Retinal pigment epithelial cell (primary cell): ENCODE results near the gene PPFIA2.

ENCODE experiments used
- DNase-seq: peaks from one replicate; pipeline ENCODE4 v3.0.0-alpha.2; 2010; ENCODE audit warnings: low read depth
- H3K4me3 ChIP-seq: 2 replicates; pipeline ENCODE4 v1.5.1; 2011; ENCODE audit warnings: mild to moderate bottlenecking, low read length, control low read depth, moderate library complexity
- CTCF ChIP-seq: conservative IDR thresholded peaks from 2 replicates; pipeline ENCODE4 v1.5.1; 2011; ENCODE audit warnings: low read depth, low read length, control low read depth, inconsistent platforms

Gene PPFIA2

GRCh38 chr12:81416571-81416970 lies 342.6 kb downstream of the PPFIA2 start:
- no peak for DNase-seq

GRCh38 chr12:81414441-81414840 lies 344.7 kb downstream of the PPFIA2 start:
- no peak for DNase-seq
- TF ChIP-seq CTCF: no peak
- H3K4me3 ChIP-seq: no peak overlapping the region

More at GRCh38 chr12:81416571-81416970, 342.6 kb downstream of the PPFIA2 start:
- no peak overlapping the region for H3K4me3 ChIP-seq
- TF ChIP-seq CTCF: no peak

GRCh38 chr12:81412940-81413339 lies 346.2 kb downstream of the PPFIA2 start:
- no peak overlapping the region for H3K4me3 ChIP-seq
- DNase-seq: no peak
- no peak for TF ChIP-seq CTCF

- H3K4me3 ChIP-seq: no peak overlapping the region
- no peak for DNase-seq
- no peak for TF ChIP-seq CTCF
Measured at GRCh38 chr12:81403348-81403747, 355.8 kb downstream of the PPFIA2 start.

GRCh38 chr12:81401241-81401640 lies 357.9 kb downstream of the PPFIA2 start:
- DNase-seq: no peak
- no peak for TF ChIP-seq CTCF
- H3K4me3 ChIP-seq: no peak overlapping the region

- no peak for DNase-seq
- TF ChIP-seq CTCF: no peak
- no peak overlapping the region for H3K4me3 ChIP-seq
Measured at GRCh38 chr12:81400024-81400423, 359.1 kb downstream of the PPFIA2 start.

- TF ChIP-seq CTCF: no peak
- H3K4me3 ChIP-seq: no peak overlapping the region
- DNase-seq: no peak
Measured at GRCh38 chr12:81395431-81395830, 363.7 kb downstream of the PPFIA2 start.
